EH (cell line): ENCODE measurements around the gene YOD1.
A peak's percentile ranks its signal among the peaks of the same experiment; 100 is the strongest.

ENCODE experiments used
- DNase-seq: peaks from one replicate; pipeline ENCODE4 v3.0.0-alpha.2; 2015; ENCODE audit warnings: low read depth

YOD1 gene

DNA sequence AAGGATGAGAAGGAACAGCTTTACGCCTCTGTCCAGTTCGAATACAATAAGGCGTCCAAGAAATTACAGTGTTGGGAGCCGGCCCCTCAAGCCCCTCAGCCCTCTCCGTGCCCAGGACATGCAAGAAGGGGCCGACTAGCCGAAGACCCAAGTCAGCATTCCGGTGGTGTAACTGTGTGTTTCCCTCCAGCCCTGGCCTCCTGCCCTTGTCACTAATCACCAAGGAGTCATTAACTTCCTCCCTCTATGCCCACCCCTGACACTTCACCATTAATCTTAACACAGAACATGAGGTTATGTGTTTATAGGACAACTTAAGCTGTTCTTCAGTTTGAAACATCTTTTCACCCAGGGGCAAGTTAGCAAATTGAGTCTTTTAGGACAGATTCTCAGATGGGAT, 21.2 kb upstream of the YOD1 start:
- DNase-seq, result no peak

DNA sequence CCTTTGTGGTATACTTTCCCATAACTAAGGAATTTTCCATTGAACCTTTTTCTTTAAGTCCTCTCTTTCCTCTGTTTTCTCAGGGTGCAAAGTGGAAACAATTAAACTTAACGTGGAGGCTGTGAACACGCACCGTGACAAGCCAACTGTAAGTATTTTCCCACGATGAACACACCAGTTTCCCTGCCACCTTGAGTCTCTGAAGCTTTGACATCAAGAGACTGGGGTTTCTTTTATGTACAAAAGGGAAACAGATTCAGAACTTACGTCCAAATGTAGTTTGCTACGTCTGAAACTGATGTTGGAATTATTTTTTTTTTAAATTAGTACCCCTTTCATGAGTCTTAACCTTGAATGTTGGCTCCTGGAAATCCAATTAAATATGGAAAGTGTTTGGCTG, 20.4 kb upstream of the YOD1 start:
- no peak for DNase-seq

DNA sequence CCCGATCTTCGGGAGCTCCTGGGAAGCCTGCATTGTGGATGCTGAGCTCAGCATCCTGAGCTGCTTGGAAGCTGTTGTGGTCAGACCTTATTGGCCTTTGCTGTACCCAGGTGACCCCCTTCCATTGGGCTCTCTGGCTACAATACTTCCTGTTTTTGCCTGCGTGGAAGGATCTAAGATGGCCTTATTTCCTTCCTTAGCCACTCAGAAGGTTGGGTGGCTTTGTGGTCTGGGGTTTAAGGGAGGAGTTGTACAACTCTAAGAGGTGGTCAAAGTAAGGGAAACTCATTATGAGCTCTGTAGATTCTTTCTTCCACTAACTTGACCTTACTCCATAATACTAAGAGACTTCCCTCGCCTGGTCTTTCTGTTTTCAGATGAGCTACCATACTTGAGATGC, 19.8 kb upstream of the YOD1 start:
- DNase-seq, result no peak

DNA sequence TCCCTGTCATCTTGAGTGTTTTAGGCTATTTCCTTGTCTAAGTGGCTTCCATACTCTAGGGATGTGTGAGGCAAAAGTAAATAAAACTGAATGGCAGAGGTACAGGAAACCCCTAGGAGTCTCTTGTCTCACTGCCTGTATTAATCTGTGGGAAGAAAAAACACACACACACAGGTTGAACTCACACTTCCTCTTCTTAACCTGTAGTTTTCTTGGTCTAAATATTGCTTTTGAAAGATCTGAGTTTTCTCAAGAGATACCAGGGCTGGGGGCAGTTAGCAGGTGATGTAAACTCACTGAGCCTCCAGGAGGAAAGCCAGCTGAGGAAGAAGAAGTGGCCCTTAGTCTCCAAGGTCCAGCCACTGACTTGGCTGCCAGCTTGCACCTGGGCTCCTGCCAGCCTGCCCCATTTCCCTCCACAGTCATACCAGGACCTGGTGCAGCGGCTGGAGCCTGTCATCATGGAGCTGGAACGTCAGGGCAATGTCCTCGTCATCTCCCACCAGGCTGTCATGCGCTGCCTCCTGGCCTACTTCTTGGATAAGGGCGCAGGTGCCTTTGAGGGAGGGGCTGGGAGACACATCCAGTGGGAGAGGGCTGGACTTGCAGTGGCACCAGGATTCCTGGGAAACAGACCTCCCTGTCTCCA, 19.0 kb upstream of the YOD1 start:
- DNase-seq, result no peak

DNA sequence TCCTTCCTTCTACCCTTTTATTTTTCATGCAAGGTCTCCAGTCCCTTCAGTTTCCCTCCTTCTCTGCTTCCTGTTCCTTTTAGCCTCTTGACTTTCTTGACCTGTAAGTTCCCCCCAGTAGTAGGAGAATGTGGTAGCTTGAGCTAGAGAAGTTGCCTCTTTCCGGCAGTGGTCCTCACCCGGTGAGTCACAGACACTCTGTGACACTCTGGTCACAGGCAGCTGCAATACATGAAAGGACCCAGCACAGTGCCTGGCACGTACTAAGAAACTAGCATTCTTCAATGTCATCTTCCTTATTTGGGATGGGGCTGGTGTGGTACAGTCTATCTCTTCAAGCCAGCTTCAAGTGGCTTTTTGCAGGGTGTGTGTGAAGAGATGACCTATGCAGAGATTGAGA, 18.1 kb upstream of the YOD1 start:
- DNase-seq, result no peak

DNA sequence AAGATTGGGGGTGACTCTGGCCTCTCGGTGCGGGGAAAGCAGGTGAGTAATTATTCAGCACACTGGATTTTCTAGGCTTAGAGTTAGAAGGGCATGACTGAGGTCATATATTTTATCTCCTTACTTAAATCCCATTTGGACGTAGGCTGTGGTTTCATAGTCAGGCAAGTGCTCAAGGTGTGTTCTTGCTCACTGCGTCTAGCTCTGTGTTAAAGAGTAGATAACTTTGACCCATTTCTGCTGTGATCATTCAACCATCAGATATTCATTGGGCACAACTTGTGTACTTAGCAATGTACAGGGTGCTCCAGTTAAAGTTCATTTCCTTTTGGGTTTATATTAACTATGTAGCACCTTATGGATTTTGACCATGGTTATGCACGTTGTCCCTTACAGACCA, 16.7 kb upstream of the YOD1 start:
- no peak for DNase-seq

DNA sequence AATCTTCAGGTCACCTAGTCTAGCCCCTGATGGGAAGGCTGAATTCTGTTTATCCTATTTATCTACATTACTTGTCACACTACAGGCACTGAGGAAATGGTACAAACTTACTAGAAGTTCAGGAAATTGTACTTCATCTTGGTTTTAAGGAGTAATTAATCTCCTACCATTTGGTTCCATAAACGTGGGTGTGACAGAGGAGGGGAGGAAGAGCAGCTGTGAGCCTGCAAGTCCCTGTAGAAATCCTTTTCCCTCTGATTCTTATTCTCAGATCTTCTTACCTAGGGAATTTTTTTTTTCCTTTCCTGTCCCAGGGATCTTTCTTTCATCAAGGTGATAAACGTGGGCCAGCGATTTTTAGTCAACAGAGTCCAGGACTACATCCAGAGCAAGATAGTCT, 16.2 kb upstream of the YOD1 start:
- no peak for DNase-seq

DNA sequence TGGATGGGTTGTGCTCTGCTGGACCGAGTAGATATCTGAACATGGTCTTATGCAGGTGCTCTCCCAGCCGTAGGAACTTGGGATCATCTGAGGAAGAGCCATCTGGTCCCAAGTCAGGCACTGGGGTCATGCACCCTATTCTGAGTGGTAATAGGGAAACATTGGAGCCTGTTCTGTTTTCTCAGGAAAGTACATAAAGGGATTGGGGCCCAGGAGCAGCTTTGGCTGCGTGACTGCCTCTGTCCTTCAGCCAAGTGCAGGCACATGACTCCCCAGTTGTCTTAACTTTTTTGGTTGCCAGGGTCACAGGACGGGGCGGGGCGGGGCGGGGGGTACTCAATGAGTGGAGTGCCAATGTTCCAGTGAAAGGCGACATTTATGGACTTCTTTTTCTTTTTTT, 13.6 kb upstream of the YOD1 start:
- DNase-seq, result no peak

DNA sequence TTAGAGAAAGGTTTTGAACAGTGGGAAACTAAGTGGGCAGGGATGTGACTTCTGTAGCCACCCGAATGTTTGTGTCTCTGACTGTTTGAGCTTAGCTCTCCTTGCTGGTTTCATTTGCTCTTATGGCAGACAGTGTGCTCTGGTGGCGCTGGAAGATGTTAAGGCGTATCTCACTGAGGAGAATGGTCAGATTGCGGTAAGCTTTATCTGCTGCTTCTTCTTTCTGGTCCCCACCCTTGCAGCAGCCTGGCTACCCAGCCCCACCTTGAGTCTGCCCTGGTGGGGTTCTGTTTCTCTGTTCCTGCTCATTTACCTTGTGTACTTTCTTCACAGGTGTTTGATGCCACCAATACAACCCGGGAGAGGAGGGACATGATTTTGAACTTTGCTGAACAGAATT, 12.0 kb upstream of the YOD1 start:
- no peak for DNase-seq

DNA sequence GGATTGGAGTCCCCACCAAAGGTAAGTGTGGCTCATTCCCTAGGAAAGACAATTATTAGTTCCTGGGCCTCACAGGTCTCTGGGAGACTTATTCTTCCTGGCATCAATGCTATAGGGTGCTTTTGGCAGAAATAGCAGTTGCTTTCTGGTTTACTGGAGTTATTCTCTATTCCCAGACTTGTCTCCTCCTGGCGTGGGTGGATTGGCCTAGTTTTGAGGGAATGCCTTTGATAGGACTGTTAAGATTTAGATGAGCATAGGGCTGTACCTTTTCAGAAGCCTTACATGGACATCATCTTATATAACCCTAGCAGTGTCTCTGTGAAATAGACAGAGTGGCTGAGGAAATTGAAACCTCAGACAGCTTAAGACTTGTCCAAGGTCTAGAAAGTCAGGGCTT, 11.1 kb upstream of the YOD1 start:
- DNase-seq, result no peak

DNA sequence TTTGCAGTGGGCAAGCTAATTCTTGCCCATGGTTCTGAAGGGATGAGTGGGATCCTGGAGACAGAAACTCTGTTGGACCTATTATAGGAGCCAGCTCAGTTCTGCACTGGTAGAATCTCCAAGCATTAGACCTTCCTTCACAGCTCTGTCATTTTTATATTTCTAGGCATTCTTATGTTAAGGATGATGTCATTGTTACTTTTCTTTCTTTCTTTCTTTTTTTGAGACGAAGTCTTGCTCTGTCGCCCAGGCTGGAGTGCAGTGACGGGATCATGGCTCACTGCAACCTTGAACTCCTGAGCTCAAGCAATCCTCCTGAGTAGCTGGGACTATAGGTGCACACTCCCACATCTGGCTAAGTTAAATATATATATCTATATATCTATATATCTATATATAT, 9.6 kb upstream of the YOD1 start:
- no peak for DNase-seq

DNA sequence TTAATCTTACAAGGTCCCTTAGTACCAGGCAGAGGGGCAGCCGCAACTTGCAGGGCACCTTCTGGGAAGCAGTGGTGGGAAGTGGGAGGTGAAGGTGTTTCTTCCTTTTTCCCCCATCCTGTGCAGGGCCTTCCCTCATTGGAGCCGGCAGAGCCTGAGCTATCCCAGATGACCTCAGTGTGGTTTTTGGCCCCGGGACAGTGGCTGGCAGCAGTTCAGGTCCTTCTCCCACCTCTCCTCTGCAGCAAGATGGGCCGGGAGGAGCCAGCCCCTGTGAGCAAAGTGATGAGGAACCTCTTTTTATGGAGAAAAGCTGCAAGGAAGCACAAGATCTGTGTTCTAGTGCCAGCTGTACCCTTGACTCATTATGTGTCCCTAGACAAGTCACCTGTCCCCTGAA, 8.9 kb upstream of the YOD1 start:
- no peak for DNase-seq

DNA sequence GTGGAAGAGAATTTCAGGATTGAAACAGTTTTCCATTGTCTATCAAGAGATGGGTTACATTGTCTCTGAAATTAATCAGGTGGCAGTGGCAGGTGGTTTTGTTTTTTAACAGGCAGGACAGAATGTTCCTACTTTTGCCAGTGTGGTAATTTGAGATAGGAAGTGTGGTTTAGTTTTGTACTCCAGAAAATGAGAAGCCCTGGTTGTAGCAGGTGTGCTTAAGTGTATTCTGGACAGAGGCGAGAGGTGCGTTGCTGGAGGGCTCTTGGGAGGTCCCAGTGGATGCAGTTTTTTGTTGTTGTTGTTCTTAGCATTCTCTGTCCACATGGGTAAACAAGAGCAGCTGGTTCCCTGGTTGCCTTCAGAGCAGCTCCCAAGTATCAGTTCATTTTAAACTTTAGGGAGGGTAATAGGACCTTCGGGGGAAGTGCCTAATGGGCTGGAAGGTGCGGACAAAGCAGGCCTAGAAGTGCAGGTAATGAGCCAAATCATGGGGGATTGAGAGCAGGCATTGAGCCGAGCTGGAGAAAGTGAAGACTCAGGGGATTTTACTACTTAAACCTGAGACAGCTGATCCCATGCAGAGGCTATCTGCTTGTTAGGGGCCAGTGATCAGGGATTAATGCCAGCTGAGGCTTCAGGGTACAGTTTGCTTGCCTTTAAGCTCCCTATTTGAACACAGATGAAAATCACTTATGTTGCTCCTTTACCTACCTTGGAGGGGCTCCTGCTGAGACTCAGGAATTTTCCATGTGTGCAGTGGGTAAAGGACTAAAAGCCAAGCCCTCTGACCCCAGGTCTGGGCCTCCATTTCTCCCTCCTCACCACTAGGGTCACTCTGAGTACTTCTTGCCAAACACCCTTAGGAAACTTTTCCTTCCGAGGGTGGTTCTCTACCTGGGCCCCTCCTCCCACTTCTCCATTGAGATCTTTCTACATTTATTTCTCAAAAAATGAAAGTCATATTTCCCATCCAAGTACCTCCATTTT, 8.2 kb upstream of the YOD1 start:
- no peak for DNase-seq

DNA sequence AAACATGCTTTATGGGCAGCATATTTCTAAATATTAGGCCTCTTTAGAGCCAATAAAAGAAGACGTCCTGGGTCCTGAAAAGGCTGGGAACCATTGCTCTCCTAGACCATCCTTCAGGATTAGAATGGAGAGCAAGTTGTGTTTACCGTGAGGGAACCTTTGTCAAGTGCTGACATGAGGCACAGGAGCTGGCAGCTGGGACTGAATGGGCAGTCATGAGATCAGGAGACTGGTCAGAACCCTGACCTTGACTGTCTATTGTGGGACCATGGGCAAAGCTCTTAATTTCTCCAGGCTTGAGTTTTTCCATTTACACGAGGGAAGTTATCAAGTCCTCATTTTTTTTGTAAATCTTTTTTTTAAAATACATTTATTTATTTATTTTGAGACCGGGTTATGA, 7.2 kb upstream of the YOD1 start:
- DNase-seq, result no peak

DNA sequence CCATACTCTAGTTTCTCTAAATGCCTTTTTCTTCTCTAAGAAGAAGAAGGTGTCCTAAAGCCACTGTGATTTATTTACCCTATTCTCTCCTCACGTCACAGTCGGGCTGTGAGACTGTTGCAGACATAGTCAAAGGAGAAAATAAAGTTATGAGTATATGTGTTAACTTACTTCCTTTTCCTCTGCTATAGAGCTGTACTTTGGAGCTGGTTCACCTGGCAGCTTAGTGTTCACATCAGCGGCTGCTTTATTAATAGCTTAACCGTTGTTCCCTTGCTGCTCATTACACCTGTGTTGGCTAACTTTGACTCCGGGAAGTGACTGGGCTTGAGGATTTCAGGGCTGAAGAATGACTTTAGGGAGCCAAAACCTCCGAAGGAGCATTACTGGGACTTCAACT, 5.7 kb upstream of the YOD1 start:
- no peak for DNase-seq

DNA sequence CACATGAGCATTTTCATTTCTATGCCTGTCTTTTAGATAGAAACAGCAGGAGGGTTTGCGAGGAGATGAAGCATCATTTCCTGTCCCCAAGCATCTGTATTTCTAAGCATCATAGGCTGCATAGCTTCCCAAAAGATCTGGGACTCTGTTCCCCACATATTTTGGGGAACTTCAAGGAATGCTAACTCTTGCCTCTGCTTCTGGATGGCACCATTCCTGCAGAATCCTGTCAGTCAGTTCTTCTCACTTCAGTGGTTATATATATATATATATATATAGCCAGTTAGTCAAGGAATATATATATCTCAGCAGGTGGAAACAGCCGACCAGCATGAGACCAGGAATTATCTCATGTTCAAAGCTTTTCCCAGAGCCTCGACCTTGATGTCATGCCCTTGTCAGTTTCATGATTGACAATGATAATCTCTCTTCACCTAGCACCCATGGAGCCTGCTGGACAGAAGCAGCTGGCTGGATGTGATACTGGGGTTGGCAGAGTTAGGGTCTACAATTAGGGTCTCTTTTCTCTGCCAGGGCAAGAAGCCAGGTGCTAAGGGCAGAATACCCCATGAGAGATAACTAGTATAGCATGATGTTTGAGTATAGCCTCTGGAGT, 4.5 kb upstream of the YOD1 start:
- DNase-seq, result no peak

DNA sequence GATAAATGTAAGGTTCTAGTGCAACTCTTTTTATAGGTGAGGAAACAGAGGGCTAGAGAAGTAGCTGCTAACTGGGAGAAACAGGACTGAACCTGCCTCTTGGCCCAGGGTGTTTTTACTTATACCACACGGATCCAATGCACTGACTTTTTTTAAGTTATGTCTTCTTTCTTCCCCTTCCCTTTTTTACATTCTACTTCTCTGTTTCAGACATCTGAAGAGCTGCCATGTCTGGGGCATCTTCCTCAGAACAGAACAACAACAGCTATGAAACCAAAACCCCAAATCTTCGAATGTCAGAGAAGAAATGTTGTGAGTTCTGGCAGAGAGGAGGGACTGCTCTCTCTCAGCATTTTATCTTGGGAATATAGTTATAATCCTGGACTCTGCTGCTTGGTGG, 3.5 kb upstream of the YOD1 start:
- DNase-seq, result no peak

DNA sequence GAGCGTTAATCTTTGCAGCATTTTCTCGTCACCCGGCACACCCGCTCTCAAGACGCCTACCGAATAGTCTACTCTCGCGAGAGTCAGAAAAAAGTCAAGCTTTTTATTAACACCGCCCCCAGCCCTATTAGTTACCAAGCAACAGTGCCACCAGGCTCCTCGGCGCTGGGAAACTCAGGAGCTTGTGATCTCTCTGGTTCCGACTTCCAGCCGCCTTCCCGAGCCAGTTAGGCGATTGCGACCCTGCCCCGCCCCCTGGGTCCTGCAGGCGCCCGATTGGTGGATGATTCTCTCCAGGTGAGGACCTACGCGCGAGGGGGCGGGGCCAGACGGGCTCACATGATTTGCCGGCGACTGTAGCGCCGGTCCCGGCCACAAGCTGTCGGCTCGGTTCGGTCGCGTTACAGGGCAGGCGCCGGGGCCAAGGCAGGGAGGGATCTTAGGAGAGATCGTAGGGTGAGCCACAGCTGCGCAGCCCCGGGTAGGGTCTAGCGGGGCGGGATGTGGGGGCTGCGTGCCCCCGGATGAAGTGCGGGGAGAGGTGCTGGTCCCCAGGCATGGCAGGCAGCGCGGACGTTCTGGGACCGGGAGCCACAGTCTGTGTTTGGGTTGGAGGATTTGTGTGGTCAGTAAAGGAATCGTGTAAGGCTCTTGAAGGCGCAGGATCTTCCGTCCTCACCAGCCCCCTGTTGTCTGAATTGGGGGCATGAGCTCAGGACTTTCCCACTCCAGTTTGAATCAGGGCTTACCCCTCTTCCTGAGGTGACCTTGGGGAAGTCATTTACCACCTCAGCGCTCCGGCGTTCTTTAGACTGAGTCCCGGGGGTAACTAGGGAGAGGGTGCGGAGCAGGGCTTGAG, 2.1 kb upstream of the YOD1 start, which contains the start of gene PFKFB2:
PFKFB2 (plus strand) TSS at position 365 of the 859 bp plus-strand sequence. CDS start 1,443 bp downstream, outside the sequence.
- peak; percentile 92 for DNase-seq

DNA sequence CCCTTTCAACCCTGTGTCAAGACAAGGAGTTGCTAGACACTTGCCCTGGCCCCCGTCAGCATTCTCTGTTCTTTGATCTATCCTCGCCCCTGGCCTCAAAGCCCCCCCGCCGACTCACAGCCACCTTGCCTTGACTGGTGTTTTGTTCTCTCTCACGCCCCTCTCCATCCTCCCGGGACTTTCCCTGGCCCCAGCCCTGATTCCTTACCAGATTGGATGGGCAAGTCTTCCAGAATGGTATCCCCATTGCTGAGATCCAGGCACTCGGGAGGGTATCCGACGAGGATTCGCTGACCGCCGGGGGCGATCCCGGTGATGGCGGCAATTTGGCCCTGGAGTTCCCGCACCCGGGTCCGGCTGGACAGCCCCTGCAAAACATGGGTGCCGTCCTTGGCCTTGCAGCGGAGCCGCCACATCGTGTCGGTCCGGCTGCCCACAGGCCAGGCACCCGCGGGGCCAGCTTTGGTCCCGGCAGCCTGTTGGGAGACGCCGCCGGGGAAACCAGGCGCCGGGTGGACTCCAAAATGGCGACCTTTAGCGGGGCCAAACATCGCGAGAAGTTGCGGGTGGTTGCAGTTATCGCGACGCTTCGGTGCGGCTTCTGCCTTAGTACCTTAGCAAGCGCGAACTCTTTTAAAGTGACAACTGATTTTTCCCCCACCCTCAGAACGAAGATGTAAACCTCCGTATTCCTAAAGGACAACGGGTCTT, 373 bp downstream of the YOD1 start:
- peak; percentile 91 for DNase-seq

DNA sequence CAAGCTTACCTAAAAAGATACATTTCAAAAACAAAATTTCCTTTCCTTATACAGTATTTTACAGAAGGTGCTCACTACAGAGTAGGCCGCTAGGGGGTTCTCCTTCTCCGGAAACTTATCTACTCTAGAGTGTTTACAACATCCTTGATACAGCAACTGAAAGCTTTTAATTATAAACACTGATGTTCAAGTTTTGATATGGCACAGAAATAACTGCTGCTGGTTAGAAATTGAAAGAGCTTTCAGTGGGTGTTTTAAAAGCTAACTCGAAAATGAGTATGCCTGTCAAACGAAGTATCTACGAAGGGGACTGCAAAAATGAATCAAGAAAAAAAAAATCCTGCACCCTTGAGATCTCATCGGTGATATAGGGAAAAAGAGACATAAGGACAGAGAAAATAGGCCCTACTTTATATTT, 1.0 kb downstream of the YOD1 start:
- DNase-seq, result peak; percentile 64

DNA sequence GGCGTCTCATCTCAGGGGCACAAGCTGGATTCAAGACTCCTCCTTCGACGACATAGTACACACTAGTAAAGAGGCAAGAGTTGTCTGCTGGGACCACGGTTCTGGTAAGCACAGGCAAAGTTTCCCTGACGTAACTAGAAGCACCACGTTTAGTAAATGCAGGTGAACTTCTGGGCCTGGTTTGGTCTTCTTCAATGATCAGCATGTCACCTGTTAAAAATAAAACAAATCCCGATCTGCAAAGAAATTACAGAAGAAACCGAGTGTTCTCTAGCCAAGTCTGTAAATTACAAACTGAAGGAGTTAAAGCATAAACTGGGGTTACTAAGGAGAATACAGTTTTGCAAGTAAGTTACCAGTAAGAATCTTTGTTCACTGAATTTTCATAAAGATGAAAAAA, 1.5 kb downstream of the YOD1 start:
- DNase-seq, result no peak
